Camera-type eye (tissue), 1 donor: ENCODE results near the gene TEKT1. TPM values are rescaled to one million over a fixed set of nuclear protein-coding genes. Genes with fewer than 3 reads are reported as not detected.

ENCODE experiments used
- total RNA-seq: library from RNA; depleted of rRNA; stranded (reverse); fragments of >200 nt; gene quantifications from one replicate; pipeline ENCODE4 v1.2.3, GENCODE V29; 2014

The TEKT1 gene
- total RNA-seq = 2.3 TPM

GRCh38 chr17:6831661-6832263 lies at the start of gene TEKT1:
TEKT1 (minus strand) TSS chr17:6831729; CDS start chr17:6830376, 1,353 bp downstream.

GRCh38 chr17:6775871-6776405 lies 55.6 kb downstream of the TEKT1 start, which contains the start of gene FBXO39:
FBXO39 (plus strand) TSS chr17:6776215; CDS start chr17:6779869, 3,654 bp downstream.

GRCh38 chr17:6755731-6756184 lies 75.8 kb downstream of the TEKT1 start, which contains the start of gene XAF1:
XAF1 (plus strand) TSS chr17:6756046; CDS start chr17:6756079, 33 bp downstream.

Other genes with a start within 250 kb of the TEKT1 start
- gene KIAA0753, start 191.0 kb downstream of the TEKT1 start, total RNA-seq = 39.4 TPM
- gene TXNDC17, start 190.7 kb downstream of the TEKT1 start, total RNA-seq = 39.1 TPM
- gene MED31, start 180.1 kb downstream of the TEKT1 start, total RNA-seq = 8.6 TPM
- gene C17orf100, start 180.0 kb downstream of the TEKT1 start, total RNA-seq = 3.5 TPM
- gene SLC13A5, start 118.4 kb downstream of the TEKT1 start, total RNA-seq = 3.6 TPM
- gene XAF1, start 75.7 kb downstream of the TEKT1 start, total RNA-seq = 30.8 TPM
- 0.22 TPM for gene FBXO39, start 55.5 kb downstream of the TEKT1 start, total RNA-seq
- 0.60 TPM for gene ALOX12, start 164.3 kb upstream of the TEKT1 start, total RNA-seq
- gene RNASEK, start 180.9 kb upstream of the TEKT1 start, total RNA-seq = 45.5 TPM
- gene BCL6B, start 191.3 kb upstream of the TEKT1 start, total RNA-seq = 5.4 TPM
- gene SLC16A13, start 204.3 kb upstream of the TEKT1 start, total RNA-seq = 0.44 TPM
- gene SLC16A11, start 212.4 kb upstream of the TEKT1 start, total RNA-seq = 0.44 TPM
- gene CLEC10A, start 248.5 kb upstream of the TEKT1 start, total RNA-seq = 3.3 TPM